Fibroblast of upper back skin (primary cell): Measurements from ENCODE around the gene SOX6.
"Not testable (repeated sequence)": the region's sequence is repeated elsewhere in the genome, so short reads cannot be mapped to it uniquely, and the experiment has no call there.

Experiments used
- DNase-seq: peaks from one replicate; pipeline ENCODE4 v3.0.0-alpha.2; 2013

The SOX6 gene

GRCh38 chr11:15943418-15944197 lies 412.7 kb downstream of the SOX6 start:
- DNase-seq, result no peak

- no peak for DNase-seq
Observed at GRCh38 chr11:15942936-15943335, 413.4 kb downstream of the SOX6 start.

- no peak for DNase-seq
Observed at GRCh38 chr11:15942126-15942525, 414.2 kb downstream of the SOX6 start.

GRCh38 chr11:15941206-15941770 lies 415.1 kb downstream of the SOX6 start:
- DNase-seq, result peak; percentile 75

GRCh38 chr11:15940462-15941205 lies 415.7 kb downstream of the SOX6 start:
- no peak for DNase-seq

- no peak for DNase-seq
Observed at GRCh38 chr11:15938983-15939382, 417.4 kb downstream of the SOX6 start.

GRCh38 chr11:15938121-15938611 lies 418.2 kb downstream of the SOX6 start:
- DNase-seq, result no peak

- DNase-seq, result no peak
Observed at GRCh38 chr11:15937601-15938120, 418.7 kb downstream of the SOX6 start.

GRCh38 chr11:15936011-15936410 lies 420.3 kb downstream of the SOX6 start:
- DNase-seq, result no peak

GRCh38 chr11:15935373-15935772 lies 421.0 kb downstream of the SOX6 start:
- no peak for DNase-seq

GRCh38 chr11:15933886-15934625 lies 422.3 kb downstream of the SOX6 start:
- DNase-seq, result no peak

- DNase-seq, result no peak
Observed at GRCh38 chr11:15932417-15932816, 423.9 kb downstream of the SOX6 start.

- DNase-seq, result no peak
Observed at GRCh38 chr11:15931497-15931896, 424.8 kb downstream of the SOX6 start.

GRCh38 chr11:15930442-15931025 lies 425.8 kb downstream of the SOX6 start:
- no peak for DNase-seq

- DNase-seq, result no peak
Observed at GRCh38 chr11:15929371-15929901, 426.9 kb downstream of the SOX6 start.

- no peak for DNase-seq
Observed at GRCh38 chr11:15927864-15928217, 428.5 kb downstream of the SOX6 start.

GRCh38 chr11:15927196-15927863 lies 429.0 kb downstream of the SOX6 start:
- no peak for DNase-seq

GRCh38 chr11:15926071-15926470 lies 430.3 kb downstream of the SOX6 start:
- no peak for DNase-seq

- DNase-seq, result peak; percentile 19
Observed at GRCh38 chr11:15923183-15923582, 433.2 kb downstream of the SOX6 start.

GRCh38 chr11:15922745-15923144 lies 433.6 kb downstream of the SOX6 start:
- not testable (repeated sequence) for DNase-seq

- DNase-seq, result peak; percentile 43
Observed at GRCh38 chr11:15920856-15921629, 435.3 kb downstream of the SOX6 start.
